BE2C (cell line): ENCODE results near the gene AUTS2.

Source experiments
- DNase-seq: peaks from one replicate; pipeline ENCODE4 v3.0.0-alpha.2; 2020
- H3K27me3 ChIP-seq: fragments of 250-450 bp; sonication (Bioruptor Pico); 2 replicates; pipeline ENCODE4 v1.5.1; 2020; ENCODE audit warnings: mild to moderate bottlenecking
- H3K36me3 ChIP-seq: fragments of 250-450 bp; sonication (Bioruptor Pico); 2 replicates; pipeline ENCODE4 v1.5.1; 2020; ENCODE audit warnings: mild to moderate bottlenecking
- H3K4me1 ChIP-seq: fragments of 250-450 bp; sonication (Bioruptor Pico); 2 replicates; pipeline ENCODE4 v1.5.1; 2020
- H3K4me3 ChIP-seq: 2 replicates; pipeline ENCODE4 v1.5.1; 2011; ENCODE audit warnings: low read depth, low read length
- H3K9me3 ChIP-seq: fragments of 250-450 bp; sonication (Bioruptor Pico); 2 replicates; pipeline ENCODE4 v1.5.1; 2020
- CTCF ChIP-seq: IDR thresholded peaks from 2 replicates; pipeline ENCODE4 v1.5.1; 2012; ENCODE audit warnings: mild to moderate bottlenecking, low read depth, low read length

AUTS2 gene

GRCh38 chr7:70387217-70387616, 788.9 kb downstream of the AUTS2 start:
- H3K4me3 ChIP-seq: no peak overlapping the region
- no peak for TF ChIP-seq CTCF
- H3K27me3 ChIP-seq: no peaks in the 10 kb centered on the region
- DNase-seq: no peak
- peaks cover 9% of the 10 kb centered on the region for H3K4me1 ChIP-seq
- no peaks in the 10 kb centered on the region for H3K36me3 ChIP-seq
- no peaks in the 10 kb centered on the region for H3K9me3 ChIP-seq

GRCh38 chr7:70389531-70390151, 791.4 kb downstream of the AUTS2 start:
- Histone ChIP-seq H3K36me3 (no peaks in the 10 kb centered on the region), H3K4me3 (no peak overlapping the region), H3K4me1 (no peaks in the 10 kb centered on the region; the same call in 1 of the 2 replicates), H3K9me3 (no peaks in the 10 kb centered on the region), H3K27me3 (no peaks in the 10 kb centered on the region)
- TF ChIP-seq CTCF: no peak
- DNase-seq: no peak

- Histone ChIP-seq H3K9me3 (no peaks in the 10 kb centered on the region), H3K36me3 (no peaks in the 10 kb centered on the region), H3K4me1 (no peaks in the 10 kb centered on the region; the same call in 1 of the 2 replicates), H3K4me3 (no peak overlapping the region), H3K27me3 (no peaks in the 10 kb centered on the region)
- no peak for DNase-seq
- TF ChIP-seq CTCF: no peak
Measured at GRCh38 chr7:70390251-70390650, 792.0 kb downstream of the AUTS2 start.

GRCh38 chr7:70392256-70392876, 794.1 kb downstream of the AUTS2 start:
- no peak for TF ChIP-seq CTCF
- DNase-seq: no peak
- Histone ChIP-seq H3K27me3 (no peaks in the 10 kb centered on the region), H3K9me3 (no peaks in the 10 kb centered on the region), H3K4me1 (no peaks in the 10 kb centered on the region; the same call in 1 of the 2 replicates), H3K36me3 (no peaks in the 10 kb centered on the region), H3K4me3 (no peak overlapping the region)

- no peaks in the 10 kb centered on the region; the same call in 1 of the 2 replicates for H3K4me1 ChIP-seq
- no peak overlapping the region for H3K4me3 ChIP-seq
- no peak for DNase-seq
Measured at GRCh38 chr7:70392877-70393435, 794.7 kb downstream of the AUTS2 start.

More at GRCh38 chr7:70392877-70393435, 794.7 kb downstream of the AUTS2 start:
- no peak for TF ChIP-seq CTCF
- no peaks in the 10 kb centered on the region for H3K36me3 ChIP-seq
- H3K27me3 ChIP-seq: no peaks in the 10 kb centered on the region
- H3K9me3 ChIP-seq: no peaks in the 10 kb centered on the region
